ENCODE measurements around the gene TRIM8.

TRIM8 gene

DNA sequence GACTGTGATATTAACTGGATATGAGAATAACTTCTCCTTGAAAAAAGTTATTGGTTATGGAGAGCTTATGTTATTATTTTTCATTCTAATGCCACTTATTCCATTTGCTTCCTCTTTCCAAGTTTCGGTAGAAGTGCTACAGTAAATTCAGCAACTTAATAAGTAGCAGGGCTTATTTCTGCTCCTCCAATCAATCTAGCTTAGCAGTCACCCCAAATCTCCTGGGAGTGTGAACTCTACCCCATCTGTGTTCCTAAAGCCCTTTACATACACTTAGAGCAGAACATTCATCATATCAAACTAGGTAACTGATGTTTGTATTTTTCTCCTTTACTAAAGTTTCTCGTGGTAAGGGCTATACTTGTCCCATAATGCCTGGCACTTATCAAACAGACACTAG is 61.3 kb downstream of the TRIM8 start:
- no peak for DNase-seq
